H9 (cell line): ENCODE data around the gene DIS3L2. TPM values are rescaled to one million over a fixed set of nuclear protein-coding genes. Genes with fewer than 3 reads are reported as not detected.

ENCODE experiments used
- DNase-seq: peaks from one replicate; pipeline ENCODE4 v3.0.0-alpha.2; 2017
- H2AFZ ChIP-seq: one replicate; pipeline ENCODE4 v1.6.1; 2013; ENCODE audit warnings: mild to moderate bottlenecking, low read length, control low read depth, moderate library complexity
- H2AK5ac ChIP-seq: 2 replicates; pipeline ENCODE4 v1.6.1; 2013; ENCODE audit warnings: low read length, control low read depth, mixed read lengths; ENCODE audit not compliant: insufficient read length
- H2BK120ac ChIP-seq: one replicate; pipeline ENCODE4 v1.6.1; 2013; ENCODE audit warnings: low read depth, mild to moderate bottlenecking, low read length, control low read depth, inconsistent platforms; ENCODE audit not compliant: poor library complexity, severe bottlenecking
- H2BK12ac ChIP-seq: 2 replicates; pipeline ENCODE4 v1.6.1; 2013; ENCODE audit warnings: low read length, control low read depth, mixed read lengths, low read depth; ENCODE audit not compliant: insufficient read length
- H2BK15ac ChIP-seq: 2 replicates; pipeline ENCODE4 v1.6.1; 2013; ENCODE audit warnings: low read depth, low read length, control low read depth
- H2BK20ac ChIP-seq: one replicate; pipeline ENCODE4 v1.6.1; 2013; ENCODE audit warnings: low read depth, mild to moderate bottlenecking, low read length, control low read depth, inconsistent platforms; ENCODE audit not compliant: poor library complexity, severe bottlenecking
- H2BK5ac ChIP-seq: 2 replicates; pipeline ENCODE4 v1.6.1; 2013; ENCODE audit warnings: low read length, control low read depth, mixed read lengths; ENCODE audit not compliant: insufficient read length
- H3K14ac ChIP-seq: 2 replicates; pipeline ENCODE4 v1.6.1; 2013; ENCODE audit warnings: low read length, control low read depth; ENCODE audit not compliant: insufficient read depth
- H3K18ac ChIP-seq: 2 replicates; pipeline ENCODE4 v1.6.1; 2013; ENCODE audit warnings: low read depth, mild to moderate bottlenecking, mixed read lengths, low read length, control low read depth; ENCODE audit not compliant: insufficient read length
- H3K23ac ChIP-seq: 2 replicates; pipeline ENCODE4 v1.6.1; 2013; ENCODE audit warnings: low read length, control low read depth, mixed read lengths, low read depth; ENCODE audit not compliant: insufficient read length
- H3K23me2 ChIP-seq: 2 replicates; pipeline ENCODE4 v1.6.1; 2013; ENCODE audit warnings: low read depth, mild to moderate bottlenecking, mixed read lengths, low read length, control low read depth; ENCODE audit not compliant: insufficient read length, poor library complexity, severe bottlenecking
- H3K27ac ChIP-seq: 2 replicates; pipeline ENCODE4 v1.5.1; 2013; ENCODE audit warnings: low read length, control low read depth, mixed read lengths, low read depth; ENCODE audit not compliant: insufficient read length
- H3K27me3 ChIP-seq: 2 replicates; pipeline ENCODE4 v1.6.1; 2013; ENCODE audit warnings: low read length, control low read depth, inconsistent platforms; ENCODE audit not compliant: insufficient read depth
- H3K4ac ChIP-seq: 2 replicates; pipeline ENCODE4 v1.6.1; 2013; ENCODE audit warnings: low read depth, mild to moderate bottlenecking, control low read depth, inconsistent platforms, low read length, moderate library complexity
- H3K4me1 ChIP-seq: 2 replicates; pipeline ENCODE4 v1.6.1; 2013; ENCODE audit warnings: low read length, control low read depth, inconsistent platforms; ENCODE audit not compliant: insufficient read depth
- H3K4me2 ChIP-seq: 2 replicates; pipeline ENCODE4 v1.6.1; 2013; ENCODE audit warnings: low read length, control low read depth, mixed read lengths; ENCODE audit not compliant: insufficient read length, insufficient read depth
- H3K56ac ChIP-seq: 2 replicates; pipeline ENCODE4 v1.6.1; 2013; ENCODE audit warnings: low read depth, mild to moderate bottlenecking, mixed read lengths, low read length, control low read depth; ENCODE audit not compliant: insufficient read length
- H3K79me1 ChIP-seq: 2 replicates; pipeline ENCODE4 v1.6.1; 2013; ENCODE audit warnings: low read depth, mild to moderate bottlenecking, moderate library complexity, low read length, control low read depth, inconsistent platforms; ENCODE audit not compliant: insufficient read depth, poor library complexity, severe bottlenecking
- H3K79me2 ChIP-seq: 2 replicates; pipeline ENCODE4 v1.6.1; 2013; ENCODE audit warnings: low read length, control low read depth, inconsistent platforms; ENCODE audit not compliant: insufficient read depth
- H3K9ac ChIP-seq: 2 replicates; pipeline ENCODE4 v1.6.1; 2013; ENCODE audit warnings: low read length, control low read depth, mixed read lengths; ENCODE audit not compliant: insufficient read length; ENCODE audit errors: extremely low read depth
- H3K9me3 ChIP-seq: one replicate; pipeline ENCODE4 v1.6.1; 2013; ENCODE audit warnings: low read depth, low read length, inconsistent platforms; ENCODE audit not compliant: control insufficient read depth
- H3T11ph ChIP-seq: one replicate; pipeline ENCODE4 v1.6.1; 2013; ENCODE audit warnings: mild to moderate bottlenecking, low read length, control low read depth, inconsistent platforms
- H4K20me1 ChIP-seq: one replicate; pipeline ENCODE4 v1.6.1; 2013; ENCODE audit not compliant: control insufficient read depth, insufficient read length, insufficient read depth
- H4K5ac ChIP-seq: 2 replicates; pipeline ENCODE4 v1.6.1; 2013; ENCODE audit warnings: low read depth, mild to moderate bottlenecking, mixed read lengths, low read length, control low read depth; ENCODE audit not compliant: insufficient read length
- H4K8ac ChIP-seq: replicated peaks from 2 replicates; pipeline ENCODE4 v1.6.1; 2013; ENCODE audit warnings: low read length, control low read depth, mixed read lengths, low read depth; ENCODE audit not compliant: insufficient read length
- H4K91ac ChIP-seq: 2 replicates; pipeline ENCODE4 v1.6.1; 2013; ENCODE audit warnings: low read depth, mild to moderate bottlenecking, moderate library complexity, mixed read lengths, low read length, control low read depth; ENCODE audit not compliant: insufficient read length
- H3K27ac Mint-ChIP-seq, 3 experiments: 2 replicates in 2 of 3; 3 replicates in 1 of 3; pipeline ENCODE4 v1.8.0; 2020 to 2021; ENCODE audit warnings: mixed read lengths in 3 of 3, mild to moderate bottlenecking in 1 of 3, moderate library complexity in 1 of 3
- H3K27me3 Mint-ChIP-seq: 2 replicates; pipeline ENCODE4 v1.8.0; 2021; ENCODE audit warnings: low read depth, mild to moderate bottlenecking, moderate library complexity, mixed read lengths
- H3K36me3 Mint-ChIP-seq, 3 experiments: 2 replicates in 2 of 3; 3 replicates in 1 of 3; pipeline ENCODE4 v1.8.0; 2020 to 2021; ENCODE audit warnings: low read depth in 3 of 3, mixed read lengths in 3 of 3; ENCODE audit not compliant: insufficient read depth in 1 of 3
- H3K4me1 Mint-ChIP-seq, 2 experiments: 2 replicates each; pipeline ENCODE4 v1.8.0; 2020; ENCODE audit warnings: mixed read lengths in 2 of 2
- H3K4me3 Mint-ChIP-seq, 2 experiments: 2 replicates in 1 of 2; 3 replicates in 1 of 2; pipeline ENCODE4 v1.8.0; 2020 to 2021; ENCODE audit warnings: mild to moderate bottlenecking in 2 of 2, mixed read lengths in 2 of 2, moderate library complexity in 1 of 2
- H3K9me3 Mint-ChIP-seq, 2 experiments: 2 replicates in 1 of 2; 3 replicates in 1 of 2; pipeline ENCODE4 v1.8.0; 2020; ENCODE audit warnings: mild to moderate bottlenecking in 2 of 2, mixed read lengths in 2 of 2, moderate library complexity in 1 of 2
- CTCF ChIP-seq: fragments of 200-600 bp; sonication (generic); conservative IDR thresholded peaks from 3 replicates; pipeline ENCODE4 v1.8.0; 2021; ENCODE audit warnings: antibody characterized with exemption, mild to moderate bottlenecking
- WGBS: extraction: QIAGEN DNeasy Blood & Tissue Kit; methylation state at CpG from one replicate; pipeline ENCODE4 v1.1.7; 2013; ENCODE audit warnings: missing lambda C conversion rate, low lambda C conversion rate, mixed read lengths; ENCODE audit not compliant: insufficient read length; ENCODE audit errors: extremely low coverage; 5-methylcytosine and 5-hydroxymethylcytosine counted together
- total RNA-seq: library from RNA; stranded (reverse); gene quantifications from 2 replicates; pipeline ENCODE4 v1.2.1, GENCODE V29; 2021

Gene DIS3L2
- total RNA-seq, 1 experiment from 2014 or later, result 28.1 TPM

- Mint-ChIP-seq H3K4me1 (peaks cover 13 to 21% of the 10 kb centered on the region in 2 experiments), H3K27me3 (peaks cover 9% of the 10 kb centered on the region), H3K9me3 (no peaks in the 10 kb centered on the region), H3K36me3 (no peaks in the 10 kb centered on the region), H3K4me3 (no peak overlapping the region), H3K27ac (no peak overlapping the region)
- no peak overlapping the region for H3K23ac ChIP-seq
- no peaks in the 10 kb centered on the region for H3K79me2 ChIP-seq
- H3K79me1 ChIP-seq, result no peaks in the 10 kb centered on the region
- H3K18ac ChIP-seq, result no peak overlapping the region
- H3K56ac ChIP-seq, result no peak overlapping the region
- no peak overlapping the region for H3K4ac ChIP-seq
- TF ChIP-seq CTCF, result no peak
- H3K27ac ChIP-seq, result no peak overlapping the region
- no peak overlapping the region for H4K91ac ChIP-seq
- H2AK5ac ChIP-seq, result no peak overlapping the region
- H2BK20ac ChIP-seq, result no peak overlapping the region
- H3K9me3 ChIP-seq, result no peaks in the 10 kb centered on the region
- H4K8ac ChIP-seq, result no peak overlapping the region
- H3K23me2 ChIP-seq, result no peaks in the 10 kb centered on the region
- no peak overlapping the region for H2BK15ac ChIP-seq
- H3K4me2 ChIP-seq, result no peak overlapping the region
- no peak overlapping the region for H3T11ph ChIP-seq
- no peak overlapping the region for H3K14ac ChIP-seq
- no peaks in the 10 kb centered on the region for H3K4me1 ChIP-seq
- DNase-seq, result no peak
- H3K27me3 ChIP-seq, result no peaks in the 10 kb centered on the region
- no peak overlapping the region for H2BK120ac ChIP-seq
- no peak overlapping the region for H2BK12ac ChIP-seq
- no CpG with 5 or more reads among the region's 14 CpGs for WGBS
- H3K9ac ChIP-seq, result no peak overlapping the region
- no peak overlapping the region for H4K5ac ChIP-seq
- no peak overlapping the region for H2BK5ac ChIP-seq
- H4K20me1 ChIP-seq, result no peaks in the 10 kb centered on the region
- no peak overlapping the region for H2AFZ ChIP-seq
Measured at GRCh38 chr2:231914077-231914690, 47.3 kb upstream of the DIS3L2 start.
